Measurements from ENCODE around the gene PANK4.
"Not testable (repeated sequence)": the region's sequence is repeated elsewhere in the genome, so short reads cannot be mapped to it uniquely, and the experiment has no call there.

PANK4 gene

DNA sequence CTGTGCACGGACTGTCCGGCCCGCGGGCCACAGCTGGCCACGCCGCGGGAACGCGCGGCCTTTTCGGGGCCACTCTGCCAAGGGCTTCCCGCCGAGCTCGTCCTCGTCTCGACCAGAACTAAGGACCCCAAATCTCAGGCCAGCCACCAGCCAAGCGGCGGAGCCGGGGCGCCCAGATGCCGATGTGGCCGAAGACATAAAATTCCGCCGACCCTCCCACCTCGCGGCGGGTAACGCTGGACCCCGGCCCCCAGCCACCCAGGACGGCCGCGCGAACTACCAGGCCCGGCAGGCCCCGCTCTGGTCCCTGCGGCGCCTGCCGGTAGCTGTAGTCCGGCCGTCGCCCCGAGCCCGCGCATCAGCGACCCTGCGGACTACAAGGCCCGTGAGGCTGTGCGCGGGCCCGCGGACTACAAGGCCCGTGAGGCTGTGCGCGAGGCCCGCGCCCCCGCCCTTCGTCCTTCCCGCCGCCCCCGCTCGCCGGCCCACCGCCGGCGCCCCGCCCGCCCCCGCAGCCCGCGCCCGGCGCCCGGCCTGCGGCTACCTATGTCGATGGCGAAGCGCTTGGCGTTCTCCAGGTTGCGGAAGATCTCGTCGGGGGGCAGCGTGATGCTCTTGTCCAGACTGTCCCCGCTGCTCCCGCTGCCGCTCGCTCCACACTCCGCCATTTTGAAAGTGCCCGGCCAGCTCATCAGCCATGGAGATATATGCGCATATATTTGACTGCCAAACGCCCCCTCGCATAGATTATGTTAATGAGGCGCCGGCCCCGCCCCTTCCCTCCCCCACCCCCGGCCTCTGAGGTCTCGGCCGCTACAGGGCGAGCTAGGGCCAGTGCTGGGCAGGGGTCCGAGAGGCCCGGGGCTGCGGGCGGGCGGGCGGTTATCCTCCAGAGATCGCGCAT, at the start of gene PANK4:
Gene PANK4 (minus strand): TSS at position 677 of the 904 bp plus-strand sequence. CDS start 9 bp downstream, at position 668.
- TF ChIP-seq ZNF274 (IDR thresholded peaks at IDR 0.05; ENCODE audit: low read depth, low read length), result no peak
- H3K4me3 ChIP-seq (ENCODE audit: low read length), result peak within 1 kb of the TSS; percentile 84

DNA sequence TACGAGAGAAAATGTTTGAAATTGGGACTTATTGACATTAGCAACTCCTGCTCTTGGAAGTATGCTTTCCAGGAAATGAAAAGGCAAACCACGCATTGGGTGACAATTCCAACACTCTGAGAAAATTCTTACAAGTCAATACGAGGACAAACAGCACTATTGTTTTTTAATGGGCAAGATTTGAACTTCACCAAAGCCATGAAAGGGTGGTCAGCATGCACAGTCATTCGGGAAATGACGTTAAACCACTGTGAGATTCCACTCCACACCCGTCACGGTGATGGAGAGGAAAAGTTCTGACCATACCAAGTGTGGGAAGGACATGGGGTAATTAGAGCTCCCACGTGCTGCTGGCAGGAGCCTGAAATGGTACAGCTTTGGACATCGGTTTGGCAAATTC, 48.0 kb upstream of the PANK4 start:
- no peak overlapping the region for H3K4me3 ChIP-seq (ENCODE audit: low read length)
- no peak for TF ChIP-seq ZNF274 (IDR thresholded peaks at IDR 0.05; ENCODE audit: low read depth, low read length)

DNA sequence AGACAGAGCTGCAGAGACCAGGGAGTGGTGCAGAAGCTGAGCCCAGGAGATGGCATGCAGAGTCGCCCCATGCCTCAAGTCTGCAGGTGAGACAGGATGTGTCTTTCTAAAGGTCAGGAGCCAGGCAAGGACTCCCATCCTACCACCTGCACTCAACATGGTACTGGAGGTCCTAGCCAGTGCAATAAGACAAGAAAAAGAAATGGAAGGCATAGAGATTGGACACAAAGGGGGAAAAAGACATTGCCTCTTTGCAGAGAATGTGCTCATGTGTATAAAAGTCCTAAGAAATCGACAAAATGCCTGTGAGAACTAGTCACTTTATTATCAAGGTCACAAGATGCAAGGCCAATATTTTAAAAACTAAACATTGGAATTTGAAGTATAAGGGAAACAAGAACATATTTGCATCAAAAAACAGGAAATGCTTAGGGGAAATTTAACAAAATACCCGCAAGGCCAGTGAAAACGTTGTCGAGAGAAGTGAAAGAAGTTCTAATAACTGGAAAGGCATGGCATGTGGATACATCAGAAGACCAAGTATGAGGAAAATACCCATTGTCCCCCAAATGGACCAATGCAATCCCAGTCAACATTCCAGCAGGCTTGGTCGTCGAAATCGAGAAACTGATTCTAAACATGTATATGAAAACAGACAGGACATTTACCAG, 47.0 kb upstream of the PANK4 start:
- no peak for TF ChIP-seq ZNF274 (IDR thresholded peaks at IDR 0.05; ENCODE audit: low read depth, low read length)
- H3K4me3 ChIP-seq (ENCODE audit: low read length), result no peak overlapping the region

DNA sequence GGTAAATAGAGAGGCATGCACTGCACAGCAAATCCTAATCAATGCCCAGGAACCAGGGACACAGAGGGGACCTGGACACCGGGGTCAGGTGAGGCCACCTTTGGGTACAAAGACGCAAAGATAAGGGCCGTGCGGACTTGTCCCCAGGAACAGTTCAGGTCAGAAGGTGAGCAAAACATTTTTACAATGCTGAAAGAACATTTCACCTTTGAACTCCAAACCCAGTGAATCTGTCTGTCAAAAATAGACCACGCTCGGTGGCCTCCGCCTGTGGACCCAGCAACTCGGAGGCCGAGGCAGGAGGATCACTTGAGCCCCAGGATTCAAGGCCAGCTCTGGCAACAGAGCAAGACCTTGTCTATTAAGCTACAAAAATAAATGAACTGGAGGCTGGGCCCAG, 45.0 kb upstream of the PANK4 start:
- no peak for TF ChIP-seq ZNF274 (IDR thresholded peaks at IDR 0.05; ENCODE audit: low read depth, low read length)

DNA sequence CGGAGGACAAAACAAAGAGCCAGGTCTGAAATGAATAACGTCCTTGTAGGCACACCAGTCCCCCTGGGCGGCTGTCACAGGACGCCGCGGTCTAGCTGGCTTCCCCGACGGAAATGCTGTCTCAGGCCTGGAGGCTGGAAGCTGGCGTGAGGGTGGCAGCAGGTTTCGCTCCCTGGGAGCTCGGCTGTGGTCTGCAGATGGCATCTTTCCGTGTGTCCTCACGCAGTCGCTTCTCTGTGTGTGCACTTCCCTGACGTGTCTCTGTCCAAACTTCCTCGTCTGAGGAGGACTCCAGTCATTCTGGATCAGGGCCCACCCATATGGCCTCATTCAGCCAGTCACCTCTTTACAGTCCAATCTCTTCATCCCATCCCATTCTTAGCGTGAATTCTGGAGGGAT, 43.9 kb upstream of the PANK4 start:
- H3K4me3 ChIP-seq (ENCODE audit: low read length), result no peak overlapping the region

More for the DNA sequence above, 45.0 kb upstream of the PANK4 start:
- H3K4me3 ChIP-seq (ENCODE audit: low read length), result no peak overlapping the region

DNA sequence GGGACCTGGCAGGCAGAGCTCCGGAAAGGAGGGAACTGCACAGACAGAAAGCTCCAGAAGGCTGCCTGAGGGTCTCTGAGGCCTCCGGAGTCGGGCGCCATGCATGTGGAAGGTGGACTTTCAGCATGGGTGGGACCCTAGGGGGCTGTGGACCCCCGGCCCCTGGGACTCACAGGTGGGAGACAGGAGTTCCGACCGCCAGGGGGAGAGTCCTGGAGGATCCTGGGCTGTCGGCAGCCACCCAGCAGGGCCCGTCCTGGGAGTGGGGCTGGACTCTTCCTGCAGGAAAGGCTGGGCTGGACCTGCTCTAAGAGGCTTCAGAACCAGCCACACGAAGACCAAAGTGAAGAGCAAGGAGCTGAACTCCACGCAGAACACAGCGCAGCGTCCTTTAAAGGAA, 43.3 kb upstream of the PANK4 start:
- H3K4me3 ChIP-seq (ENCODE audit: low read length), result not testable (repeated sequence)

More for the DNA sequence above, 43.9 kb upstream of the PANK4 start:
- no peak for TF ChIP-seq ZNF274 (IDR thresholded peaks at IDR 0.05; ENCODE audit: low read depth, low read length)

DNA sequence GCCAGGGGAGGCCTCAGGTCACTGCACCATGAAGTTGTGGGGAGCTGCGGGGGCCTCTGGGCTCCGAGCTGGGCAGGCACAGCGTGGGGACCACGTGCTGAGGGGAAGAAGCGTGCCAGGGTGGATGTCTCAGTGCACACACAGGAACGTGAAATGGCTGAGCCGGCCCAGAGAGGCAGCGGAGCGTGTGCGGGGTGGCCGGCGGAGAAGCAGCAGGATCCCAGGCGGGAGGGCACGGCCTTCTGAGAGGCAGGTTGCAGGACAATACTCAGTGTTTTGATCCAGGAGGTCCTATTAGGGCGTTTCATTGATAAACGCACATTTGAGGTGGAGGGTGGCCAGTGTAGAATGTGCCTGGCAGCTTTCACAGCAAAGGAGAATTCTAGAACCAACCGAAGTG, 42.7 kb upstream of the PANK4 start:
- TF ChIP-seq ZNF274 (IDR thresholded peaks at IDR 0.05; ENCODE audit: low read depth, low read length), result no peak
- H3K4me3 ChIP-seq (ENCODE audit: low read length), result no peak overlapping the region

DNA sequence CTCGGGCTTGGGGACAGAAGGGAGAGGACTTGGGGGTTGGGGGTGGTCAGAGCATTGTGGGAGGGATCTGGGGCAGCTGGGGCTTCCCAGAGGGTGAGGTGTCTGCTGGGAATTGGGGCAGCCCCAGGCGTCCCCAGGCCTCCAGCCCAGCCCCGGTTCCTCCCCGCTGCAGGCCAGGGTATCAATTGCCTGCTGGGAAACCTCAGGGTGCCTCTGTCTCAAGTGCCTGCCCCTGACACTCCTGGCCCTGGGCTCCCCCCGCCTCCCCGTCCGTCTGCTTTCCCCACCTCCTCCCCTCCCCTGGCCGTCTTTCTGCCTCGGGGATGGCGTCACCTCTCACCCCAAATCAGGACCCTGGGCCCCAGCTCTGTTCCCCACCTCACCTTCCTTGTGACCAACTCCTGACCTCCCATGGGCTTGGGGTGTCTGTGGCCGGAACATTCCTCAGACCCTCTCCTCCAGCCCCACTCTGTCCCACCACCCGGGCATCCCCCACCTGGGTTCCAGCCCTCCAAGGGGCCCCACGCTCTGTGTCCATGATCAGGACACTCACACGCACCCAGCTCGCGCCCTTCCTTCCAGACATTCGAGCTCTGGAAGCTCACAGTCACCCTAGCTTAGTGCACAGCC, 41.9 kb upstream of the PANK4 start:
- not testable (repeated sequence) for H3K4me3 ChIP-seq (ENCODE audit: low read length)

DNA sequence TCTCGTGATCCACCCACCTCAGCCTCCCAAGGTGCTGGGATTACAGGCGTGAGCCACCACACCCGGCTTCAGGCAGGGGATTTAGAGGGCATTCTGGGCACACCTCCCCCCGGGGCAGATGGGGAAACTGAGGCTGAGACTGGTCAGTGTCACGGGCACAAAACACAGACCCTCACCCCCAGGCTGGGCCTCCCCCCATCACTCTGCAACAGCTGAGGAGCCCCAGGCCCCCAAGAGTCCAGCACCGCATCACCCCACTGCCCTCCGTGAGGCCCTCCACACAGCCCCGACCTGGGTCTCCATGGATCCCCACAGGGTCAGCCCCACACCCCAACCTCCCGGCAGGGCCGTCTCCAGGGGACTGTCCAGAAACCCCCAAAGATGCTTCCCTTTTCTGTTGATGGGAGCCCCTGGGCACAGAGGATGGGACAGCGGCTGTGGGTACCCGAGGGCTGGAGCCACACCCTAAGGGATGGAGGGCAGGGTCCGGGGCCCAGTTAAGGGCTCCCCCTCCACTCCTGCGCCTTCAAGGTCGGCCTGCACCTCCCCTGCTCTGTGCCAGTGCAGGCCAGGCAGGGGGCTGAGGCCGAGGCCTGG, 40.8 kb upstream of the PANK4 start:
- TF ChIP-seq ZNF274 (IDR thresholded peaks at IDR 0.05; ENCODE audit: low read depth, low read length), result no peak
- no peak overlapping the region for H3K4me3 ChIP-seq (ENCODE audit: low read length)

DNA sequence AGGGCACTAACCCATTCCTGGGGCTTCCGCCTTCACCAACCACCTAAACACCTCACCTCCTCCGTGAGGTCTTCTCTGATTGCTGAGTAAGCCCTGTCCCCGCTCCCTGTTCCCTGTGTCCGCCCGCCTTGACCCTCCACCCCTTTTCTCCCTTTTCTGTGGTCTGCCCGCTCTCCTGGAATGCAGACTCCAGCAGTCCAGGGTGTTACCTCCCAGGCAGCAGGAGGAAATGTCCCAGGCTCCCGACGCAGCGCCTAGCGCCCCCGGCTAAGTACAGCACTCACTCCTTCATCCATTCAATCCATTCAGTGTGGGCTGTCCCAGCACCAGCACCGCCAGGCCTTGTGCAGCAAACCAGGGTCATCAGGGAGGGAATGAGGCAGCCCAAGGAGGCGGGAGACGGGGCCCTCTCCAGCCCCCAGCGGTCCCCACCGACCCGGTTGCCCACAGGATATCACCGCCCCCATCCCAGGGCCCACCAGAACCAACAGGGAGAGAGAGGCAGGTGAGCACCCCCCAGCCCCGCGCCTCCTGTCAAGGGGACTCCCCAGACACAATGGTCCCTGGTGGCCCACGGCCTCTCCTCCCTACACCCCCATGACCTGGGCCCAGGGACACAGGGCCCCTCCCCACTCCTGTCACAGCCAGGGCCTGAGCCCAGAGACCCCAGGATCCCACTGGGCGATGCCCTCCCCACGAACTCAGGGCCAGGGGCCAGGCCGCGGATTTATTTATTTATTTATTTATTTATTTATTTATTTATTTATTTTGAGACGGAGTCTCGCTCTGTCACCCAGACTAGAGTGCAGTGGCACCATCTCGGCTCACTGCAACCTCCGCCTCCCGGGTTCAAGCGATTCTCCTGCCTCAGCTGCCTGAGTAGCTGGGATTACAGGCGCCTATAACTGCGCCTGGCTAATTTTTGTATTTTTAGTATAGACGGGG, 40.0 kb upstream of the PANK4 start:
- H3K4me3 ChIP-seq (ENCODE audit: low read length), result no peak overlapping the region
- TF ChIP-seq ZNF274 (IDR thresholded peaks at IDR 0.05; ENCODE audit: low read depth, low read length), result no peak

DNA sequence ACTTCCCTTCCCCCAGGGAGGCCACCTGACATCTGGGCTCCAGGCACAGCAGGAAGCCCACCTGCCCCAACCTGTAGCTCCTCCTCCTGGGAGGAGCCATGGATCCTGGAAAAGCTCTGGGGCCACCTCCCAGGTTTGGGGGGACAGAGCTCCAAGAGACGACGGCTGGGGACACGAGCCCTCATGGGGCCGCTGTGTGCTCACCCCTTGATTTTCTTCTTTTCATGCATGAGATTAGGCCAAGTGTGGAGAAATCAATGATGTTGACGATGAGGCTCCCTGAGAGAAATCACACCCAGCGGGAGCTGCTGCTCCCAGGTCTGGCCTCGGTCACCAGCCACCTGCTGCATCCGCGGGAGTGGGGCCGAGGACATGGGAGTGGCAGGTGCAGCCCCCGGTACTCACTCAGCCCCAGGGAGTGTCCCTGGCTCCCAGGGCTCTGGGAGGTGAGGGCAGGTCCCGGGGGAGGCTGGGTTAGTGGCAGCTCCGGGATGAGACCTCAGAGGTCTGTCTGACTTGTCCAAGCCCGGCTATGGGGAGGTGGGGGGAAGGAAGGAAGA, 38.5 kb upstream of the PANK4 start:
- no peak overlapping the region for H3K4me3 ChIP-seq (ENCODE audit: low read length)
- no peak for TF ChIP-seq ZNF274 (IDR thresholded peaks at IDR 0.05; ENCODE audit: low read depth, low read length)

DNA sequence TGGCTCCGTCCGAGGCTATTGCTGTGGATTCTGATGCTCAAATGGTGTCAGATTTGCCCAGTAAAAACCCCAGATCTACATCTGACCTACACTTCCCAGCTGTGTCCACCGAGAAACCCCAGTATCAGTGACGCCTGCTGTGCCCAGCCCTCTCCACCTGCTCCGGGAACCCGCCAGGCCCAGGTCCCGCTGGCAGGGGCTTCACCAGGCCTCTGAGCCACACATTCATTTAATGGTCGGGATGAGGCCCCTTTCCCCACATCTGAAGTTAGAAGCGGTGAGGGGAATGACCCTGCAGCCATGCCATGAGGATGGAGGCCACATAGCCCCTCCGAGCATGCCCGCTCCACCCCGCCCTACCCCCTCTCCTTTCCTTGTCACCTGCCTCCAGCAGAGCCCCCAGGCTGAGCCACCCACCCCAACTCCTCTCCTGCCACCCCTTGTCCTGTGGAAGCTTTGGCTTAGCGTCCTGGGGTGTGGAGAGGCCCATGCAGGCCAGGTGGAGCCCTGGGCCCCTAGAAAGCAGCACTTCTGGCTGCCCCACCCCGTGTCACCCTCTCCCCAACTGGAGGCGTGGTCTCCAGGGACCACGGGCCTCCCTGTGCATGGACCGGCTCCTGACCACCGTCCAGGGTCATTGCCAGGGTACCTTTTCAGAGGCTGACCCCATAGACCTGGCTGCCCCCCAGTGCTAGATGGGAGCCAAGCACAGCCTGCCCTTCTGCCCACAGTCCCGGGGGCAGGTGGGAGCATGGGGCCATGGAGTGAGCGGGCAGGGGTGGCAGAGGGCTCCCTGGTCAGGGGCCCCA, 37.8 kb upstream of the PANK4 start:
- TF ChIP-seq ZNF274 (IDR thresholded peaks at IDR 0.05; ENCODE audit: low read depth, low read length), result no peak
- H3K4me3 ChIP-seq (ENCODE audit: low read length), result no peak overlapping the region

Measured in GM08714 (cell line).